ENCODE data around the gene GRIN2A.

GRIN2A gene

DNA sequence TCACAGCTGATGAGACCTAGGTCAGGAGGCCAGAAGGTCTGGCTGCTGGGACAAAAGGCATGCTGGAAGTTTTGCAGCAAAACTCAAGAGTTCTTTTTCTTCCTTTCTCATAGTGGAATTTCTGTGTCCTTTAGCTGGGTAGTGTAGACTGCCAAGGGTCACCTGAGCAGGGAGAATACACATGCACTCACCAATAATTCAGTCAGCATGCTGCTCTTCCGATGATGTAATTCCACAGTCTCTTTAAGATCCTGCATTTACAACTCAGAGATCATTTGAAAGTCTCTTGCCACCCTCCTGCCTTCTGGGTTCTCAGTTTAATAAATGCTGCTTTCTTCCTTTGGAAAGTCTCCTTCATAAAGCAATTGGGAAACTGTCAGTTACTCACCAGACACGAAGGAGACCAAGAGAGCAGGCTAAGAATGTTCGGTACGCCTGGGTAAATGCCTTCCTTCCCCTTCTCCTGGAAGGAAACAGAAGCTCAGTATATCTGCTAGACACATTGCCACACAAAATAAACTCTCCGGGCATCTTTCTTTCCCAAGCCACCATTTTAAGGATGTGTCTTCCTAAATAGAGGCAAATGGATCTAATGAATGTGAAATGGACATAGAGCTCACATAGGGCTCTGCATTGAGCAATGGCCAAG is 473.1 kb downstream of the GRIN2A start:
- H3K4me3 ChIP-seq (ENCODE audit: low read depth, low read length), result no peak overlapping the region

DNA sequence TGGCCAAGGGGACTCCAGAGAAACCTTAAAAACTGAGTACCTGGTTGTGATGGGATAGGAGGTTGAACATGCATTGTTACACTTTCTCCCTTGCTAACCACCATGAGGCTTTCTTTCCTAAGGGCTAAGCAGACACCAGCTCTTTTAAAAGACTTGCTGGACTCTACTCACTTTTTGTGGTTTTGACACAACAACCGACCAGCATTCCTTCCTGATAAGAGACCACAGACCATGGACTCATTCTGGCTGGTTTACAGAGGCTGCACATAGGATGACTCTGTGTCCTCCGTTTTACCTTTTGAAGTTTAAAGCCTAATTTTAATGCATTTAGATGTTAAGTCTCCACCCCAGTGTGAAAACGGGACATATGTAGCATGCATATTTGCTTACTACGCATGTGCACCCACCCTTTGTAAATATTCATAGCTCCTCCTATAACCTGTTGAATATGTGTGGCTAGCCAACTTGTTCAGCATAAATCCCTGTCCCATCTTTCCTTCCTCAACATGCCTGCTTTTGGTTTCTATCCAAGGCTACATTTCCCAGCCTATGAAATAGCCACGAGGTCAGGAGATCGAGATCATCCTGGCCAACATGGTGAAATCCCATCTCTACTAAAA is 475.9 kb downstream of the GRIN2A start:
- H3K4me3 ChIP-seq (ENCODE audit: low read depth, low read length), result no peak overlapping the region

DNA sequence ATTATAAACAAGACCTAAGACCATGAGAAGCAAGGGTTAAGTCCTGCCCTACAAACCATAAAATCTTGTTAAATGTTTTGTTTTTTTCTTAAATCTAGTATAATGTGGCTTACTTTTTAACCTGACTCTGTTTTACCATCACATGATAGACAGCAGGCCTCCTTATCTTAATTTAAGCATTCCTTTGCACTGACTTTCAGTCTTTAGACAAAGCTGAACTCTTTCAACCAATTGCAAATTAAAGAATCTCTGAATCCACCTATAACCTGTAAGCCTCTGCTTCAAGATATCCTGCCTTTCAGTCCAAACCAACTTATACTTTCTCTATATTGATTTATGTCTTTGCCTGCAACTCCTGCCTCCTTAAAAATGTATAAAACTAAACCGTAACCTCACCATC is 478.5 kb downstream of the GRIN2A start:
- no peak overlapping the region for H3K4me3 ChIP-seq (ENCODE audit: low read depth, low read length)

Data from iPS-11a (cell line).